Subcutaneous abdominal adipose tissue (tissue), 5 donors: Measurements from ENCODE around the gene MTAP.

Source experiments
- H3K27ac ChIP-seq: one replicate; pipeline ENCODE4 v1.7.0; 2013; ENCODE audit warnings: low read depth, mild to moderate bottlenecking, inconsistent platforms, low read length, moderate library complexity
- H3K27me3 ChIP-seq, 5 donors: one replicate each; pipeline ENCODE4 v1.7.0; 2013; ENCODE audit warnings: low read length in 5 of 5, inconsistent platforms in 1 of 5; ENCODE audit not compliant: control insufficient read depth in 5 of 5, insufficient read depth in 4 of 5
- H3K36me3 ChIP-seq, 5 donors: one replicate each; pipeline ENCODE4 v1.7.0; 2013; ENCODE audit warnings: low read length in 5 of 5; ENCODE audit not compliant: control insufficient read depth in 5 of 5, insufficient read depth in 5 of 5
- H3K4me1 ChIP-seq, 5 donors: one replicate each; pipeline ENCODE4 v1.7.0; 2013; ENCODE audit warnings: low read length in 5 of 5, mild to moderate bottlenecking in 3 of 5, moderate library complexity in 1 of 5; ENCODE audit not compliant: control insufficient read depth in 5 of 5, insufficient read depth in 5 of 5
- H3K4me3 ChIP-seq, 5 donors: one replicate each; pipeline ENCODE4 v1.7.0; 2013; ENCODE audit warnings: low read length in 5 of 5, low read depth in 1 of 5
- H3K9ac ChIP-seq, 5 donors: one replicate each; pipeline ENCODE4 v1.7.0; 2013; ENCODE audit warnings: low read length in 5 of 5, mild to moderate bottlenecking in 4 of 5, moderate library complexity in 3 of 5
- H3K9me3 ChIP-seq, 5 donors: one replicate each; pipeline ENCODE4 v1.7.0; 2013; ENCODE audit warnings: low read length in 5 of 5; ENCODE audit not compliant: control insufficient read depth in 5 of 5
- donor health status: healthy.
- donor health status: healthy.
- donor health status: healthy.
- donor health status: healthy.
- donor health status: healthy.

Gene MTAP

GRCh38 chr9:21836437-21837161, 34.2 kb downstream of the MTAP start:
- no peak overlapping the region for H3K27ac ChIP-seq
- no peaks in the 10 kb centered on the region for H3K27me3 ChIP-seq
- H3K4me3 ChIP-seq = no peak overlapping the region
- H3K36me3 ChIP-seq = peaks cover 31 to 68% (median 62%) of the 10 kb centered on the region in 5 donors
- no peaks in the 10 kb centered on the region for H3K9me3 ChIP-seq
- H3K9ac ChIP-seq = no peak overlapping the region
- H3K4me1 ChIP-seq = peaks cover 0 to 5% (median 0%) of the 10 kb centered on the region in 5 donors

DNA sequence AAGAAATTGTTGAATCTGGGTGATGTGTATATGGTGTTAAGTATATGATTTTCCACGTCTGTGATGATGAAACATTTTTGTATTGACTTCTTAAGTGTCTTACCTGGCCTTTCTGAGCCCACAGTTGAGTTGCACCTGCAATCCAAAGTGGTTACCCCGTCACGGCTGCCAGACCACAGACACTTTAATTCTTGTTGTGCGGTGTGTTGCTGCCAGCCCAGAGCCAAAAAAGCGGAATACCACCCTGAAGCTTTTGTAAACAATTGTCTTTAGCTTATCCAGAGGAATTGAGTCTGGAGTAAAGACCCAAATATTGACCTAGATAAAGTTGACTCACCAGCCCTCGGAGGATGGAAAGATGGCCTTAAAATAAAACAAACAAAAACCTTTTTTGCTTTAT, 35.1 kb downstream of the MTAP start:
- H3K4me3 ChIP-seq = no peak overlapping the region
- H3K9me3 ChIP-seq = no peaks in the 10 kb centered on the region
- H3K27me3 ChIP-seq = no peaks in the 10 kb centered on the region
- H3K27ac ChIP-seq = no peak overlapping the region
- peaks cover 35 to 71% (median 64%) of the 10 kb centered on the region in 5 donors for H3K36me3 ChIP-seq
- H3K9ac ChIP-seq = no peak overlapping the region
- no peaks in the 10 kb centered on the region for H3K4me1 ChIP-seq

DNA sequence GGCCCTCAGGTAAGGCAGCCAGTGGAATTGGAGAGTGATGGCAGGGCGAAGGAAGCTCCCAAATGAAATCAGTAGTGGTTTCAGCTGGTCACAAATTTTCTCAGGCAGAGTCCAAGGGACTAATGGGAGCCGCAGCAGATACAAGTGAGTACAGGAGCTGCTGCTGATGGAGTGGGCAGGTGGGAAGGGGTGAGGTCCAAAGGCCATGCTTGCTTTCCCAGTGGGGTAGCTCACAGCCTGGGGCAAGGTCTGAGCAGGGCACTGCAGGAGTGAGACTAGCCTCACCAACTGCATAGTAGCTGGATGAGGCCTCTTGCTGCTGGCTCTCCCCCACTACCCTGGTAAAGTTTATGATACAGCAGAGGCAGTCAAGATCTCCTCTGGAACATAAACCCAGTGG, 38.2 kb downstream of the MTAP start:
- no peak overlapping the region for H3K27ac ChIP-seq
- no peaks in the 10 kb centered on the region for H3K27me3 ChIP-seq
- no peaks in the 10 kb centered on the region for H3K4me1 ChIP-seq
- peaks cover 23 to 51% (median 40%) of the 10 kb centered on the region in 5 donors for H3K36me3 ChIP-seq
- no peak overlapping the region for H3K9ac ChIP-seq
- no peak overlapping the region for H3K4me3 ChIP-seq
- peaks cover 0 to 5% (median 0%) of the 10 kb centered on the region in 5 donors for H3K9me3 ChIP-seq

DNA sequence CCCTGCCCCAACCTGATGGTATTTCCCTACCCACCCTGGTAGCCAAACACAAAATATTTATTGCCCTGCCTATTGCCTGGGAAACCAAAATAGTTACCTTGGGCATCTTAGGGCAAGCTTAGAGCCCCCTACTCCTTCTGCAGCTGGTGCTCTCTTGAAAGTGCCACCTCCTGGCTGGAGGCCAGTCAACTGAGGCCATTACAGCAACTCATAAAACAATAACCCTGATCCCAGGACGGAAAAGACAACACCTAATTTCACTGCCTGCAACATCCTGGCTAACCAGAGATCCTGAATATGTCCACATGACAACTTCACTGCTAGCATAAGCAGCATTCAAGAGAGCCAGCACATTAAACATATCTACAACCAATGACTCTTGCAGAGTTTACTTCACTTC, 38.7 kb downstream of the MTAP start:
- Histone ChIP-seq H3K27me3 (no peaks in the 10 kb centered on the region), H3K4me1 (no peaks in the 10 kb centered on the region), H3K9me3 (peaks cover 0 to 9% (median 0%) of the 10 kb centered on the region in 5 donors), H3K36me3 (peaks cover 27 to 51% (median 40%) of the 10 kb centered on the region in 5 donors), H3K27ac (no peak overlapping the region), H3K4me3 (no peak overlapping the region), H3K9ac (no peak overlapping the region)

DNA sequence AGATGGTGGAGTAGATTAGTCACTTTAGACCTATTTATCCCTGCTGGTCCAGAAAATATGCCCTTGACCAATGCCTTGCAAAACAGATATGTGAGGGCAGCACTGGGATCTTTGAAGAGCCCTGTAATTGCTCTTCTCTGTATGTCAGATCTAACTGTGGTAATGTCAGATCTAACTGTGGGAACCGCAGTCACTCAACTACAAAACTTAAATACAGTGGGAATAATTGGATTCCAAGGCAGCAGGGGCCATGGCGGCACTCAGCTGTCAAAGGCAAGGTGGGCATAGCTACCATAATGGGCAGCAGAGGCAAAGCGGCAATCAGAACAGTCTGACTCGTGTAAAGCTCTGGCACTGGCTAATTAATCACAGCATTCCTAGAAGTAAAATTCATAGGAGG, 46.2 kb downstream of the MTAP start:
- Histone ChIP-seq H3K36me3 (peaks cover 0 to 13% (median 6%) of the 10 kb centered on the region in 5 donors), H3K9me3 (peaks cover 0 to 29% (median 15%) of the 10 kb centered on the region in 5 donors), H3K27ac (no peak overlapping the region), H3K4me1 (no peaks in the 10 kb centered on the region), H3K27me3 (no peaks in the 10 kb centered on the region), H3K4me3 (no peak overlapping the region), H3K9ac (no peak overlapping the region)

- H3K36me3 ChIP-seq = peaks cover 19 to 50% (median 25%) of the 10 kb centered on the region in 5 donors
- no peaks in the 10 kb centered on the region for H3K4me1 ChIP-seq
- H3K9me3 ChIP-seq = peaks cover 0 to 17% (median 11%) of the 10 kb centered on the region in 5 donors
- no peak overlapping the region for H3K9ac ChIP-seq
- H3K4me3 ChIP-seq = no peak overlapping the region
- H3K27ac ChIP-seq = no peak overlapping the region
- H3K27me3 ChIP-seq = no peaks in the 10 kb centered on the region
Observed at GRCh38 chr9:21852754-21853153, 50.3 kb downstream of the MTAP start.

- H3K27me3 ChIP-seq = no peaks in the 10 kb centered on the region
- H3K27ac ChIP-seq = no peak overlapping the region
- no peak overlapping the region for H3K9ac ChIP-seq
- peaks cover 0 to 11% (median 5%) of the 10 kb centered on the region in 5 donors for H3K9me3 ChIP-seq
- H3K4me1 ChIP-seq = no peaks in the 10 kb centered on the region
- peaks cover 22 to 55% (median 28%) of the 10 kb centered on the region in 5 donors for H3K36me3 ChIP-seq
- H3K4me3 ChIP-seq = no peak overlapping the region
Observed at GRCh38 chr9:21853414-21853813, 51.0 kb downstream of the MTAP start.

DNA sequence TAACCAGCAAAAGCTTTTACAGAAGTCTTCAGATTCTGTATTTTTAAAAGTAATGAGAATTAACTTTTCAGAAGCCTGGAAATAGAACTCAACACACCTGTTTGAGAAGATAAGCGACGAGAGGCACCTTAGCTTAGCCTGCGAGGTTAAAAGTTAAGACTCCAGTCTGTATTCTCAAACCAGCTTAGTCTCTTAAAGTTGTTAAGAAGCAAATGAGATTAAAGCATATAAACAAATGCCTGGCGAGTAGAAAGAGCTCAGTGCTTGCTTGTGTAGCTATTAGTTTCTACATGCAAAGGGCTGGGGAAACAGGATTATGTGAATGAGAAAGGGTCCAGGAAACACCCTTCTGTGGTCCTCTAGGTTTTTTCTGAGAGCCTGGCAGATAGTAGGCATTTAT, 51.7 kb downstream of the MTAP start:
- Histone ChIP-seq H3K4me1 (no peaks in the 10 kb centered on the region), H3K9me3 (peaks cover 0 to 3% (median 0%) of the 10 kb centered on the region in 5 donors), H3K4me3 (no peak overlapping the region), H3K36me3 (peaks cover 29 to 62% (median 30%) of the 10 kb centered on the region in 5 donors), H3K9ac (no peak overlapping the region), H3K27ac (no peak overlapping the region), H3K27me3 (no peaks in the 10 kb centered on the region)

DNA sequence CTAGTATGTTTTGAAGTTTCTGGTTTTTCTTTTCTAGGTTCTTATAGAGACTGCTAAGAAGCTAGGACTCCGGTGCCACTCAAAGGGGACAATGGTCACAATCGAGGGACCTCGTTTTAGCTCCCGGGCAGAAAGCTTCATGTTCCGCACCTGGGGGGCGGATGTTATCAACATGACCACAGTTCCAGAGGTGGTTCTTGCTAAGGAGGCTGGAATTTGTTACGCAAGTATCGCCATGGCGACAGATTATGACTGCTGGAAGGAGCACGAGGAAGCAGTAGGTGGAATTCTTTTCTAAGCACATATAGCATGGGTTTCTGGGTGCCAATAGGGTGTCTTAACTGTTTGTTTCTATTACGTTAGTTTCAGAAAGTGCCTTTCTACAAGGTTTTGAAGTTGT, 52.2 kb downstream of the MTAP start:
- no peak overlapping the region for H3K4me3 ChIP-seq
- peaks cover 34 to 63% (median 35%) of the 10 kb centered on the region in 5 donors for H3K36me3 ChIP-seq
- H3K27ac ChIP-seq = no peak overlapping the region
- no peaks in the 10 kb centered on the region for H3K27me3 ChIP-seq
- H3K4me1 ChIP-seq = no peaks in the 10 kb centered on the region
- no peak overlapping the region for H3K9ac ChIP-seq
- no peaks in the 10 kb centered on the region for H3K9me3 ChIP-seq

- Histone ChIP-seq H3K9me3 (no peaks in the 10 kb centered on the region), H3K27me3 (no peaks in the 10 kb centered on the region), H3K9ac (no peak overlapping the region), H3K4me1 (no peaks in the 10 kb centered on the region), H3K36me3 (peaks cover 44 to 70% (median 48%) of the 10 kb centered on the region in 5 donors), H3K4me3 (no peak overlapping the region), H3K27ac (no peak overlapping the region)
Observed at GRCh38 chr9:21856301-21857094, 54.1 kb downstream of the MTAP start.
